Measurements from ENCODE around the gene HEY2.
"Not testable (repeated sequence)": the region's sequence is repeated elsewhere in the genome, so short reads cannot be mapped to it uniquely, and the experiment has no call there.

The HEY2 gene

DNA sequence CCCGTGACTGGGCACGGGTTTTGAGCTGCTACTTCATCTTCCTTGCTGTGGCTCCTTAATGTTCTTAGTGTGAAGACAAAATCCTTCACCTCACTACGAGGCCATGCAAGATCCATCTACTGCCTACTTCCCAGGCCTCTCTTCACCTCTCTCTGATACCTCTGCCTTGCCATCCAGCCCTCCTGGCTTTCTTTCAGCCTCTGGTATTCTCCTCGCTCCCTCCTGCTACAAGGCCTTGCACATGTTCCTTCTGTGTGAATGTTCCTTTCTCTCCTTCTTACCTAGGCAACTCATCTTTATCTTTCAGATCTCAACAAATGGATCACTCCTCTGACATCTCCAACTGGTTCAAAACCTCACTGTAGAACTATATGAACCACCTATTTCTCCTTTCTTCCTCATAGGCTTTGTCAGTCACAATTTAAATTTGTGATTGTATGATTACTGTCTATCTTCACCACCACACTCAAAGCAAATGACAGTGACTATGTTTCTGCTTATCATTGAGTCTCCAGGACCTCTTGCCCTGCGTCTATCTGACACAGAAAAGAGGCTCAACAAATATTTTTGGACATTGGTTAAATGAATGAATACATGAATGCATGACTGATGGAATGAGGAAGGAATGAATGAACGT, 19.8 kb downstream of the HEY2 start:
- no peak for DNase-seq (ENCODE audit: low read depth in 2 of 2)

DNA sequence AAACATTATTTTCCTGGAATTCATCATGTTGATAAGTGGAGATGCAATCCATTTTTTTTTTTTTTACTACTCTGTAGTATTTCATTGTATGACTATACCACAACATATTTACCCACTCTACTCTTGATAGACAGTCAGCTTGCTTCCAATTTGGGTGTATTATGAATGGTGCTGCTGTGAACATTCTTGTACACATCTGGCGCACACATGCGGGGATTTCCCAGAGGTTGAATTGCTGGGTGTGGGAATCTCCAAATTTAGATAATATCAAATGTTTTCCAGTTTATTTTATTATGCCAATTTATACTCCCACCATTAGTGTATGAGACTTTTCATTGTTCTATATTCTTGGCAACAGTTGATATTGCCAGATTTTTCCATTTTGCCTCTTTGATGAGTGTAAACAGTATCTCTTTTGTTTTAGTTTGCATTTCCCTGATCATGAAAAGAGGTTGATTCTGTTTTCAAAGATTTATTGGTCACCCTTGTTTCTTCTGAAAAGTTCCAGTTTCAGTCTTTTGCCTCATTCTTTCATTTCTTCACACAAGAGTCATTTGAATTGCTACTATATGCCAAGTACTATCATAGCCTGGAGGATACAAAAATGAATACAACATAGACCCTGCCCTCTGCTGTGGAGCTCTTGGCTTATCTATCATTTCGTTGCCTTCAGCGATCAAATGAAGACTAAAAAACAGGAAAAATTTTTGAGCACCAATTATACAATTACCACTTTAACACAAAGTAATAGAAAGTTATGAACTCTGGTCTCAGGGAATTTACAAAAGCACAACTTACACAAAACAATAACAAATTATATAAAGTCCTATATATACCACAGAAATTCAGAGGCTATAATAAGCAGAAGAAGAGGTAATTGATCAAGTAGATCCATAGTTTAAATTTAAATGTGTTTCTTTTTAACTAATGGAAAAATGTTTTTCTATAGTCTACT, 24.2 kb downstream of the HEY2 start:
- DNase-seq (ENCODE audit: low read depth in 2 of 2), result no peak

GRCh38 chr6:125776107-125776826, 26.8 kb downstream of the HEY2 start:
- not testable (repeated sequence) for DNase-seq (ENCODE audit: low read depth in 2 of 2)

DNA sequence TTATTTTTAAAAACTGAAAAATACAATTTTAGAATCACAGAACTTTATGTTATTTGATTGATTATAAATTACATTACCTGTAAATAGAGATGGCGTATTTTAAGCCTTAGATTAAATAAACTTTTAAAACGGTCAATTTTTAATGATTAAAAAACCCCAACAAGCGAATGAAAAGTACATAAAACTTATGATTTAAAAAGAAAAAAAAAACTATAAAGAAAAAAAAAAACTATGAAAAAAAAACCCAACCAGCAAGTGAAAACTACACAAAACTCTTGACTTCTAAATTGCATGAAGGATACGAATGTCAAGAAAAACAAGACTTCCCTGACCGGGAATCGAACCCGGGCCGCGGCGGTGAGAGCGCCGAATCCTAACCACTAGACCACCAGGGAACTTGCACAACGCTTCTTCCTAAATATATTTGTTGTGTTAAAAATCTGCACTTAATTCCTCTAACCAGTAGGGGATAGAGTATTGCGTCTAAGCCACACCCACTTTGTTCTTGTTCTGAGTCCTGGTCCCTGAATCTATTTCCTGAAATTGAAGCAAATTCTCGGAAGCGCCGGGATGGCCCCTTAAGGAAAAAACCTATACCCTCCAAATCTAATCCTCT, 30.6 kb downstream of the HEY2 start:
- peak; percentile 49 to 80 for DNase-seq (ENCODE audit: low read depth in 2 of 2)

DNA sequence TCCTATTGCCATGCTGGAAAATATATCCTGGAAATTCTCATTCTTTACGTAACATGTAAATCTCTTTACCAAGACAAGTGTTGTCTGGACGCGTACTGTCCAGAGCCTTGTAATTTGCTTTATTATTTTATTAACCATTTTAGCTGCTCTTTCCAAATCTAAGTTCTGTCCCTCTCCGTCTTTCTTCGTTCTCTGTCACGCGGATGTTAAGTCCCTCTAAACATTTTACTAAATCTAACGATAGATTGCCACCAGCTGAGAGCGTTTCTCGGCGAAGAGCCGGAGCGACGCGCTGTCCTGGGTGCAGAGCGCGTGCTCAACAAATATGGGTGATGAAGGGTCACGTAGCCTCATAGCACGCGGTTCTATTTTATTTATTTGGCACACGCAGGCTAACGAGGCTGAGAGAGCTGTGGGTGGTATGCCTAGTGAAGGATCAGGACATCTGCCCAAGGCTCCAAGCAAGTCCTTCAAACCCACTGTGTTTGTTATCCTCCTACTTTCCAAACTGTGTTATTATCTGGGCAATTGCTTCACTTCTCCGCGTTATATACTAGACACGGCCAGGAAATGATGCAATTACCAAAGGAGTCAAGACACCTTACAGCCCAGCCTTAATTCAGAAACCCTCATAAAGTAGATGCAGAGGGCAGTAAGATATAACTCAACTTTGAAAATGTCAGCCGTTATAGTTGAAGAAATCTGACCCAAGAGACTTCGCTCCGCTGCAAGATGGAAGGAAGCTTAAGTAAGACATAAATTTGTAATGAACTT, 31.3 kb downstream of the HEY2 start:
- peak in 1 of 2 donors; percentile 19 for DNase-seq (ENCODE audit: low read depth in 2 of 2)

DNA sequence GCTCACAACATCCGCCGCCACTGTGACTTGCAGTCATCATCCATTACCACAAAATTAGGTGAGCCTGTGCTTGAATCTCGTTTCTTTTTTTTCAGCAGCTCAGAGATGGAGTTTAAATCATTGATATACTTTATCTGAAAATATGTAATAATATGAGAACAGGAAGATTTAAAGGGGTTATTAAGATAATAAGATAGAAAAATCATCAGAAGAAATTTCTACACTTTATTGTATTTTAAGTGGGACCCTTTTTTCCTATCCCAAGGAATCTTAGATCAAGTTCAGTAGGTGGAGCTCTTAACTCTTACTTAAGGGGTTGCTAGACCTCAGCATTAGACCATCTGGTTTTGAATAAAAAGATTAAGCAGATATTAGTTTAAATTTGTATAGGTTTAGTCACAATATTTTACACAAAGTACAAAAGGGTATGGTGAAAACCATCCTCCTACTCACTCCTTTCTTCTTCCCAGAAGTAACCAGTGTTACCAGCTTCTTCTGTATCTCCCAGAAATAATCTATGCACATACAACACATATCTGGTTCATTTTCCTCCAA, 32.0 kb downstream of the HEY2 start:
- DNase-seq (ENCODE audit: low read depth in 2 of 2), result peak in 1 of 2 donors; percentile 11

- no peak for DNase-seq (ENCODE audit: low read depth in 2 of 2)
These were observed 34.9 kb downstream of the HEY2 start for GRCh38 chr6:125784365-125784764.

- DNase-seq (ENCODE audit: low read depth in 2 of 2), result no peak
These were observed 38.4 kb downstream of the HEY2 start for GRCh38 chr6:125787791-125788190.

DNA sequence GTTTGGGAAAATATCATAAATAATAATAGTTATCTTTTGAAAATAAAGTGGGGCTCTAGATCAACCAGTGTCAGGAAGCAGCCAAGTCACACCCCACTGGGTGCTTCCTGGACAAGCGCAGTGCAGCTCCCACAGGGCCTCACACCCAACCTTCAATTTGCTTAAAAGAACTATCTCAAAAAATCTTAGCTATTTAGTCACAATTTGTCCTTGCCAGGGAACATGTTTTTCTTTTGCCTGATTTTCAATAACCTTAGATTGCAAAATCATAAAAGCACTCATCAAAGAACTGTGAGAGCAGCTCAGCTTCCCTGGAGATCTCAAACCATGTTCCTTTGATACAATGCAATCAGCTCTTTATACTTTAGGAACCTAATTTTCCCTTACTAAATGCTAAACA, 39.7 kb downstream of the HEY2 start:
- DNase-seq (ENCODE audit: low read depth in 2 of 2), result no peak

DNA sequence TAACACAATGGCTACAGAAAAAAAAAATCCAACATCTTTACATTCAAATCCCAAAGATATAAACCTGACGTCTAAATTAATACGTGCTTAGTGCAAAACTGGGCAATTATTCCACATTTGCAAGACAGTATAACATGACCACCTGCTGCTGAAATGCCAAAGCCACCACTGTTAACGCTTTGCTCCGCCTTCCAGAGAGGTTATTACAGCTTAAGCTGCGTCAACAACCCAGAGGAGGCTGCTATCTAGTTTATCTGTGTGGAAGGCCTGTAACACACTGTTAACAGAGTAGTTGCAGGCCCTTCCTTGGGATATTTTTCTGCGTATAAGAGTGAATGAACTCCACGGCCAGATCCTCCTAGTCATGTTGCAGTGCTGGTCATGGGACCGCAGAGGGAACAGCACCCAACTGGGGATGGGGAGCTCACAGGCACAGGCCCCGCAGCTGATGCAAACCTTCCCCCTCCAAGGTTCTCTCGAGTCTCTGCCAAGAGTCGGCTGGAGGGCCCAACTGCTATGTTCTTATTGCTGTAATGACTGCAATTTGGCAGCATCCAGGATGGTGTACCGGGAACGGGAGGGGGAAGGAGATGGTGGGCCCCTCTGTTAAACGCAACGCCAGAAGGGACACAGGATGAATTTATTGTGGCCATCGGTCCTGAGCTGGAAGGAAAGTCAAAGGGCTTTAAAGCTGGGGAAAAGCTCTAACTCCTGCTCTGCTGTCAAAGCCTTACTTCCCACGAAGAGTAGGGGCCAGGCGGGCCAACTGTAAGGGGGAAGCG, 40.3 kb downstream of the HEY2 start:
- DNase-seq (ENCODE audit: low read depth in 2 of 2), result no peak

DNA sequence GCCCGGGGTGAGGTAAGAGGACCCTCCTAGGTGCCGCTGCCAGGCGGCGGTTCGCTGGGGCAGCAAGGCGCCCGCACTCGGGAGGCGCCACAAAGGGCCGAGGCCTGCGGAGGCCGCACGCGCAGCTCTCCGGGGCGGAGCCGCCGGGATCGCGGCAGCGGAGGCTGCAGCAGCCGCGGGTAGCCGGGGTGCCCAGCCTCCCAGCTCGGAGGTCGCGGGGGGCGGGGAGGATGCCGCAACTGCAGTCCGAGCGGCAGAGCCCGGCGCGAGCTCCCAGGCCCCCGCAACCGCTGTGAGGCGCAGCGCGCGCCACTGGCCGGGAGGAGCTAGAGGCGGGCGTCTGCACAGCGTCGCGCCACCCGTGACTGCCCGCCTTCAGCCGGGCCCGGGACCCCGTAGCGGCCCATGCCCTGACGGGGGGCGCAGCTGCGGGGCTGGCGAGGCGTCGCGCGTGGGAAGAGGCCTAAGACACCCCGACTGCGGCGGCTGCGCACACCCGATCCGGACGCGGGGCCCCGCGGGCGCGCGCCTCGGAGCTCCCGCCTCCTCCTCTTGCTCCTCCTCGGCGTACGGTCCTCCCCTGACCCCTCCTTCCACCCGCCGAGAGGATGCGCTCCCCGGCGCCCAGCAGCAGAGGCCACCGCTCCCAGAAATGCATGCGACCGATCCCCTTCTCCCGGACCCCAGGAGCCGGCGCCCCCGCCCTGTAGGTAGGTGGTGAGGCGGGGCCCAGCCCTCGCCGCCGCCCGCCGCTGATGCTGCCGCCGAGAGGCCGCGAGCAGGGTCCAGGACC, 41.1 kb downstream of the HEY2 start, which contains the start of gene NCOA7:
TSS of gene NCOA7 (plus strand) at position 603 of the 793 bp plus-strand sequence. CDS start 24,395 bp downstream, outside the sequence.
- peak; percentile 31 to 55 for DNase-seq (ENCODE audit: low read depth in 2 of 2)

DNA sequence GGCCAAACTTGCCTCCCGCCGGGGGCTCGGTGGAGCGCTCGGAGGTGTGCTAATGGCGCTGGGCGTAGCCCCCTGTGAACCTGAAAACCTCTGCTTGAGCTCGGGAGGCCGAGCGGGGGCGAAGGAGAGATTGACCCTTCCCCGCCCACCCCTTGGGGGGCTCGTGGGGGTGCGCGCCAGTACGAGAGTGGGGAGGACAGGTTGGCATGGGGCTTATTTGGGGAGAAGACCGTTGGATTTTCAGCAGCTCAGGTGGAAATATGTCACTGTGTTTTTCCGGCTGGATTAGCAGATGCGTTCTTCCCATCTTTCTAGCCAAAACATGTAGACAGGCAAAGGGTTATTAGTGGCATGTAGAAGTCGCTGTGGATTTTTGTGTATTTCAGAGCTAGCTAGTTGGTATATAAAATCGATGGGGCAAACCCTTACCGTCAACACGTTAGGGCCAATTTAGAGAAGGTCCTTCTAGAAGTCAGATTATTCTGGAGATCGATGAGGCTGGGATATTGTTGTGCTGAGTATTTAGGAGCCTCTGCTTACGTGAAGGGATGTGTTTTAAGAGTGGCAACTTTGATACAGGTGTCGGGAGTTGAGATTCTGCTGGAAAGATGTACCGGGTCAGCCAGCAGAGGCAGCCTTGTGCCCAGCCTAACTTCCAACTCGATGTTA, 41.9 kb downstream of the HEY2 start:
- no peak for DNase-seq (ENCODE audit: low read depth in 2 of 2)

GRCh38 chr6:125791820-125792165, 42.4 kb downstream of the HEY2 start:
- DNase-seq (ENCODE audit: low read depth in 2 of 2), result no peak

DNA sequence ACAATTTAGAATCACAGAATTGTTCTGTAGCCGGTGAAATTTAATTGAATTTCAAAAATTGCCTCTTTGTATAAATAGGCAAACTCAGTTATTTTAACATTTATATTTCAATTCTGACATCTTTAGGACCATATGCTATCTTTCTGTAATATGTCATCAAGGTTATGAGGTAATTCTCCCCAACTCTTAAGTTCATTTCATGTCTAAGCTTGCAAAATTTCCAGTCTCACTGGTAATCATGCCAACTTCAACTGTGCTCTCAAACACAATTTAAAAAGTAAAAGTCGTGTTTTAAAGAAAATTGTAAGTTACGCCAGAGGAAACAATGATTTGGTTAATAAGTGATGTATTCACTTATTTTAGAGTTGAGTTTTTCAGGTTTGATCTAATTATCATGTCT, 42.7 kb downstream of the HEY2 start:
- DNase-seq (ENCODE audit: low read depth in 2 of 2), result no peak

GRCh38 chr6:125792680-125793079, 43.2 kb downstream of the HEY2 start:
- no peak for DNase-seq (ENCODE audit: low read depth in 2 of 2)

GRCh38 chr6:125793280-125793679, 43.8 kb downstream of the HEY2 start:
- DNase-seq (ENCODE audit: low read depth in 2 of 2), result no peak

DNA sequence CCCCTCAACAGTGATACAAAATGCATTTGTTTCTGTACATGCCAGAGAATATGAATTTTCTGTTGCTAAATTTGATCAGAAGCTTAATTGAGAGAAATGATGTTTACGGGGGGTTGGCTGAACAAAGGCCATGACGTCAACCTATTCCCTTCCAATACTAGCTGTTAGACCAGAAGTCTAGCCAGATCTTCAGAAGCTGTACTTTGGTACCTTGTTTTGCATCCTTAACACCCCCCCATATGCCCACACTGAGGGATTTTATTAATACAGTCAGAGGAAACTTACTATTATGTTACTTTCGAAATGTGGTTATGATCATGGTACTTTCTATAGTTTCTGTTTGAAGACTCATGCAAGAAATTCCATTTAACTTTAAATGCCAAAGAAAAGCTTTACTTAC, 44.4 kb downstream of the HEY2 start:
- no peak for DNase-seq (ENCODE audit: low read depth in 2 of 2)

- no peak for DNase-seq (ENCODE audit: low read depth in 2 of 2)
These were observed 45.1 kb downstream of the HEY2 start for GRCh38 chr6:125794342-125795137.
